GM23338 (cell line): ENCODE results near the gene ENOX1. TPM values are rescaled to one million over a fixed set of nuclear protein-coding genes. Genes with fewer than 3 reads are reported as not detected.

Source experiments
- ATAC-seq: fragments of 200-7000 bp; cut with Tn5 transposase; 3 replicates; pipeline ENCODE4 v1.9.1; 2020
- DNase-seq: peaks from one replicate; pipeline ENCODE4 v3.0.0-alpha.2; 2015; ENCODE audit warnings: low spot score
- H2AFZ ChIP-seq: fragments of 200-600 bp; sonication (generic); 2 replicates; pipeline ENCODE4 v1.8.0; 2016; ENCODE audit warnings: antibody characterized with exemption, mild to moderate bottlenecking, moderate library complexity
- H3F3A ChIP-seq: fragments of 200-600 bp; sonication (generic); replicated peaks from 2 replicates; pipeline ENCODE4 v1.8.0; 2017; ENCODE audit warnings: antibody characterized with exemption, mixed run types, low read depth
- H3K27ac ChIP-seq: fragments of 200-600 bp; sonication (generic); 2 replicates; pipeline ENCODE4 v1.6.1; 2016; ENCODE audit warnings: low read depth
- H3K27me3 ChIP-seq: fragments of 200-600 bp; sonication (generic); 2 replicates; pipeline ENCODE4 v1.8.0; 2016; ENCODE audit warnings: mild to moderate bottlenecking, mixed run types, moderate library complexity; ENCODE audit not compliant: insufficient read depth
- H3K36me3 ChIP-seq: fragments of 200-600 bp; sonication (generic); 2 replicates; pipeline ENCODE4 v1.8.0; 2016; ENCODE audit warnings: mild to moderate bottlenecking; ENCODE audit not compliant: insufficient read depth
- H3K4me1 ChIP-seq: fragments of 200-600 bp; sonication (generic); 2 replicates; pipeline ENCODE4 v1.8.0; 2016; ENCODE audit warnings: mild to moderate bottlenecking, moderate library complexity; ENCODE audit not compliant: insufficient read depth
- H3K4me2 ChIP-seq: fragments of 200-600 bp; sonication (generic); 2 replicates; pipeline ENCODE4 v1.7.1; 2017; ENCODE audit warnings: mixed run types
- H3K4me3 ChIP-seq: fragments of 200-600 bp; sonication (generic); 2 replicates; pipeline ENCODE4 v1.6.1; 2016; ENCODE audit warnings: mixed run types
- H3K79me2 ChIP-seq: fragments of 200-600 bp; sonication (generic); replicated peaks from 2 replicates; pipeline ENCODE4 v1.8.0; 2017; ENCODE audit warnings: mild to moderate bottlenecking; ENCODE audit not compliant: insufficient read depth
- H3K9me2 ChIP-seq: fragments of 200-600 bp; sonication (generic); 2 replicates; pipeline ENCODE4 v1.8.0; 2017; ENCODE audit not compliant: insufficient read depth
- H4K20me1 ChIP-seq: fragments of 200-600 bp; sonication (generic); replicated peaks from 2 replicates; pipeline ENCODE4 v1.8.0; 2017; ENCODE audit warnings: mild to moderate bottlenecking; ENCODE audit not compliant: insufficient read depth
- H3K27ac Mint-ChIP-seq: 2 replicates; pipeline ENCODE4 v1.8.0; 2020; ENCODE audit warnings: inconsistent platforms, mild to moderate bottlenecking, moderate library complexity, mixed read lengths
- H3K27me3 Mint-ChIP-seq: 3 replicates; pipeline ENCODE4 v1.8.0; 2022; ENCODE audit warnings: low read depth, mild to moderate bottlenecking, moderate library complexity, mixed read lengths, inconsistent platforms; ENCODE audit not compliant: insufficient read depth, poor library complexity
- H3K36me3 Mint-ChIP-seq: 3 replicates; pipeline ENCODE4 v1.8.0; 2021; ENCODE audit warnings: low read depth, mild to moderate bottlenecking, inconsistent platforms, moderate library complexity, mixed read lengths
- H3K4me1 Mint-ChIP-seq: 3 replicates; pipeline ENCODE4 v1.8.0; 2020; ENCODE audit warnings: mild to moderate bottlenecking, inconsistent platforms, mixed read lengths
- H3K4me3 Mint-ChIP-seq: 3 replicates; pipeline ENCODE4 v1.8.0; 2021; ENCODE audit warnings: moderate library complexity, mild to moderate bottlenecking, inconsistent platforms, mixed read lengths
- H3K9me3 Mint-ChIP-seq: 3 replicates; pipeline ENCODE4 v1.8.0; 2020; ENCODE audit warnings: moderate library complexity, mild to moderate bottlenecking, inconsistent platforms, mixed read lengths
- CREB1 ChIP-seq: fragments of 250-450 bp; sonication (Bioruptor Pico); IDR thresholded peaks from 2 replicates; pipeline ENCODE4 v1.5.0; 2020; ENCODE audit warnings: low read depth, mild to moderate bottlenecking, moderate library complexity
- EZH2 ChIP-seq: fragments of 200-600 bp; sonication (generic); IDR thresholded peaks from one replicate; pipeline ENCODE4 v1.8.0; 2017; ENCODE audit warnings: antibody characterized with exemption, mild to moderate bottlenecking, low read depth; ENCODE audit not compliant: unreplicated experiment
- EZH2phosphoT487 ChIP-seq: fragments of 200-600 bp; sonication (generic); IDR thresholded peaks from one replicate; pipeline ENCODE4 v1.8.1; 2018; ENCODE audit warnings: antibody characterized with exemption; ENCODE audit not compliant: unreplicated experiment
- JUNB ChIP-seq: IDR thresholded peaks from one replicate; pipeline ENCODE4 v1.6.1; 2016; ENCODE audit warnings: antibody characterized with exemption; ENCODE audit not compliant: unreplicated experiment
- NANOG ChIP-seq: IDR thresholded peaks from 2 replicates; pipeline ENCODE4 v1.6.1; 2016; ENCODE audit warnings: antibody characterized with exemption, borderline replicate concordance
- POLR2AphosphoS5 ChIP-seq: IDR thresholded peaks from 2 replicates; pipeline ENCODE4 v1.6.1; 2016; ENCODE audit warnings: antibody characterized with exemption, low read depth
- STAT1 ChIP-seq: IDR thresholded peaks from one replicate; pipeline ENCODE4 v1.6.1; 2016; ENCODE audit warnings: antibody characterized with exemption; ENCODE audit not compliant: unreplicated experiment
- ZNF114 ChIP-seq: fragments of 250-450 bp; sonication (Bioruptor Pico); IDR thresholded peaks from 2 replicates; pipeline ENCODE4 v1.5.0; 2020; ENCODE audit warnings: mild to moderate bottlenecking, moderate library complexity
- ZNF331 ChIP-seq: fragments of 250-450 bp; sonication (Bioruptor Pico); IDR thresholded peaks from 2 replicates; pipeline ENCODE4 v1.5.0; 2020; ENCODE audit warnings: low read depth, mild to moderate bottlenecking, moderate library complexity
- polyA plus RNA-seq: library from polyadenylated mRNA; unstranded; fragments of >200 nt; fragmentation: Nextera tagmentation; extraction: Ambion mirVana; gene quantifications from 2 replicates; pipeline ENCODE4 v1.2.1, GENCODE V29; 2016
- total RNA-seq: library from RNA; depleted of rRNA; stranded (reverse); fragments of >200 nt; shearing (Covaris generic); gene quantifications from 2 replicates; pipeline ENCODE4 v1.2.3, GENCODE V29; 2014
- TF ChIP-seq, protein P1 (sequence below), 2 experiments: fragments of 200-600 bp in 1 of 2; sonication (generic) in 1 of 2; conservative IDR thresholded peaks; 2 replicates each; pipeline versions ENCODE4 v1.5.1 to v1.6.1; 2016 to 2017; ENCODE audit warnings: antibody characterized with exemption in 2 of 2, low read depth in 2 of 2, mild to moderate bottlenecking in 2 of 2, moderate library complexity in 1 of 2
- TF ChIP-seq, protein P2 (sequence below): IDR thresholded peaks from one replicate; pipeline ENCODE4 v1.6.1; 2018; ENCODE audit warnings: antibody characterized with exemption; ENCODE audit not compliant: unreplicated experiment
- TF ChIP-seq, protein P3 (sequence below): IDR thresholded peaks from 2 replicates; pipeline ENCODE4 v1.6.1; 2016; ENCODE audit warnings: antibody characterized with exemption
- TF ChIP-seq, protein P4 (sequence below): fragments of 250-450 bp; sonication (Bioruptor Pico); IDR thresholded peaks from 2 replicates; pipeline ENCODE4 v1.5.0; 2020; ENCODE audit warnings: mild to moderate bottlenecking, moderate library complexity

ENOX1 gene
- total and polyA plus RNA-seq, 2 experiments from 2014 or later: 0.66 to 0.81 TPM

DNA sequence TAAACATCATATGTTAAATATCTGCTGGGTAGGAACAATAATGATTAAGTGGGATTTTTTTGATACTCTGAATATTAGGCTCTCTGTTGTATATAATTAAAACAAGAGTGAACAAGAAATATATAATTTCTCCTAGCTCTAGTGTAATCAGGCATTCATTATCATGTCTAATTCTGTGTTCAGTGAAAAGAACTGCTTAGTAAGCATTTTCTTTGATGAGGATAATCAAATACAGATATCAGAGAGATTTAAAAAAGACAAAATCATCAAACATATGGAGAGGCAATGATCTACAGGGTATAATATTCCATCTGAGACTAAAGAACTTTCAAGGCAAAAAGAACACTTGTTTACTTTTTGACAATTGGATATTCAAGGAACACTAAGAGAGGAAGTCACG lies 522.3 kb downstream of the ENOX1 start:
- H3K36me3 ChIP-seq: no peaks in the 10 kb centered on the region
- DNase-seq (no peak), ATAC-seq (no peak)
- no peak overlapping the region for H3K27ac ChIP-seq
- H3F3A ChIP-seq: no peaks in the 10 kb centered on the region
- H3K4me3 Mint-ChIP-seq: no peak overlapping the region
- TF ChIP-seq POLR2AphosphoS5: no peak
- TF ChIP-seq, protein P1, sequence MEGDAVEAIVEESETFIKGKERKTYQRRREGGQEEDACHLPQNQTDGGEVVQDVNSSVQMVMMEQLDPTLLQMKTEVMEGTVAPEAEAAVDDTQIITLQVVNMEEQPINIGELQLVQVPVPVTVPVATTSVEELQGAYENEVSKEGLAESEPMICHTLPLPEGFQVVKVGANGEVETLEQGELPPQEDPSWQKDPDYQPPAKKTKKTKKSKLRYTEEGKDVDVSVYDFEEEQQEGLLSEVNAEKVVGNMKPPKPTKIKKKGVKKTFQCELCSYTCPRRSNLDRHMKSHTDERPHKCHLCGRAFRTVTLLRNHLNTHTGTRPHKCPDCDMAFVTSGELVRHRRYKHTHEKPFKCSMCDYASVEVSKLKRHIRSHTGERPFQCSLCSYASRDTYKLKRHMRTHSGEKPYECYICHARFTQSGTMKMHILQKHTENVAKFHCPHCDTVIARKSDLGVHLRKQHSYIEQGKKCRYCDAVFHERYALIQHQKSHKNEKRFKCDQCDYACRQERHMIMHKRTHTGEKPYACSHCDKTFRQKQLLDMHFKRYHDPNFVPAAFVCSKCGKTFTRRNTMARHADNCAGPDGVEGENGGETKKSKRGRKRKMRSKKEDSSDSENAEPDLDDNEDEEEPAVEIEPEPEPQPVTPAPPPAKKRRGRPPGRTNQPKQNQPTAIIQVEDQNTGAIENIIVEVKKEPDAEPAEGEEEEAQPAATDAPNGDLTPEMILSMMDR (conservative IDR thresholded peaks at IDR 0.05; ENCODE audit: low read depth in 2 of 2): no peak
- no peak for TF ChIP-seq EZH2phosphoT487
- no peak for TF ChIP-seq STAT1
- no peak for TF ChIP-seq JUNB
- TF ChIP-seq ZNF114: no peak
- TF ChIP-seq CREB1: no peak
- TF ChIP-seq, protein P2, sequence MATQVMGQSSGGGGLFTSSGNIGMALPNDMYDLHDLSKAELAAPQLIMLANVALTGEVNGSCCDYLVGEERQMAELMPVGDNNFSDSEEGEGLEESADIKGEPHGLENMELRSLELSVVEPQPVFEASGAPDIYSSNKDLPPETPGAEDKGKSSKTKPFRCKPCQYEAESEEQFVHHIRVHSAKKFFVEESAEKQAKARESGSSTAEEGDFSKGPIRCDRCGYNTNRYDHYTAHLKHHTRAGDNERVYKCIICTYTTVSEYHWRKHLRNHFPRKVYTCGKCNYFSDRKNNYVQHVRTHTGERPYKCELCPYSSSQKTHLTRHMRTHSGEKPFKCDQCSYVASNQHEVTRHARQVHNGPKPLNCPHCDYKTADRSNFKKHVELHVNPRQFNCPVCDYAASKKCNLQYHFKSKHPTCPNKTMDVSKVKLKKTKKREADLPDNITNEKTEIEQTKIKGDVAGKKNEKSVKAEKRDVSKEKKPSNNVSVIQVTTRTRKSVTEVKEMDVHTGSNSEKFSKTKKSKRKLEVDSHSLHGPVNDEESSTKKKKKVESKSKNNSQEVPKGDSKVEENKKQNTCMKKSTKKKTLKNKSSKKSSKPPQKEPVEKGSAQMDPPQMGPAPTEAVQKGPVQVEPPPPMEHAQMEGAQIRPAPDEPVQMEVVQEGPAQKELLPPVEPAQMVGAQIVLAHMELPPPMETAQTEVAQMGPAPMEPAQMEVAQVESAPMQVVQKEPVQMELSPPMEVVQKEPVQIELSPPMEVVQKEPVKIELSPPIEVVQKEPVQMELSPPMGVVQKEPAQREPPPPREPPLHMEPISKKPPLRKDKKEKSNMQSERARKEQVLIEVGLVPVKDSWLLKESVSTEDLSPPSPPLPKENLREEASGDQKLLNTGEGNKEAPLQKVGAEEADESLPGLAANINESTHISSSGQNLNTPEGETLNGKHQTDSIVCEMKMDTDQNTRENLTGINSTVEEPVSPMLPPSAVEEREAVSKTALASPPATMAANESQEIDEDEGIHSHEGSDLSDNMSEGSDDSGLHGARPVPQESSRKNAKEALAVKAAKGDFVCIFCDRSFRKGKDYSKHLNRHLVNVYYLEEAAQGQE: no peak
- no peak for TF ChIP-seq EZH2
- TF ChIP-seq, protein P3, sequence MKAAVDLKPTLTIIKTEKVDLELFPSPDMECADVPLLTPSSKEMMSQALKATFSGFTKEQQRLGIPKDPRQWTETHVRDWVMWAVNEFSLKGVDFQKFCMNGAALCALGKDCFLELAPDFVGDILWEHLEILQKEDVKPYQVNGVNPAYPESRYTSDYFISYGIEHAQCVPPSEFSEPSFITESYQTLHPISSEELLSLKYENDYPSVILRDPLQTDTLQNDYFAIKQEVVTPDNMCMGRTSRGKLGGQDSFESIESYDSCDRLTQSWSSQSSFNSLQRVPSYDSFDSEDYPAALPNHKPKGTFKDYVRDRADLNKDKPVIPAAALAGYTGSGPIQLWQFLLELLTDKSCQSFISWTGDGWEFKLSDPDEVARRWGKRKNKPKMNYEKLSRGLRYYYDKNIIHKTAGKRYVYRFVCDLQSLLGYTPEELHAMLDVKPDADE: no peak
- no peak for TF ChIP-seq ZNF331
- TF ChIP-seq, protein P4, sequence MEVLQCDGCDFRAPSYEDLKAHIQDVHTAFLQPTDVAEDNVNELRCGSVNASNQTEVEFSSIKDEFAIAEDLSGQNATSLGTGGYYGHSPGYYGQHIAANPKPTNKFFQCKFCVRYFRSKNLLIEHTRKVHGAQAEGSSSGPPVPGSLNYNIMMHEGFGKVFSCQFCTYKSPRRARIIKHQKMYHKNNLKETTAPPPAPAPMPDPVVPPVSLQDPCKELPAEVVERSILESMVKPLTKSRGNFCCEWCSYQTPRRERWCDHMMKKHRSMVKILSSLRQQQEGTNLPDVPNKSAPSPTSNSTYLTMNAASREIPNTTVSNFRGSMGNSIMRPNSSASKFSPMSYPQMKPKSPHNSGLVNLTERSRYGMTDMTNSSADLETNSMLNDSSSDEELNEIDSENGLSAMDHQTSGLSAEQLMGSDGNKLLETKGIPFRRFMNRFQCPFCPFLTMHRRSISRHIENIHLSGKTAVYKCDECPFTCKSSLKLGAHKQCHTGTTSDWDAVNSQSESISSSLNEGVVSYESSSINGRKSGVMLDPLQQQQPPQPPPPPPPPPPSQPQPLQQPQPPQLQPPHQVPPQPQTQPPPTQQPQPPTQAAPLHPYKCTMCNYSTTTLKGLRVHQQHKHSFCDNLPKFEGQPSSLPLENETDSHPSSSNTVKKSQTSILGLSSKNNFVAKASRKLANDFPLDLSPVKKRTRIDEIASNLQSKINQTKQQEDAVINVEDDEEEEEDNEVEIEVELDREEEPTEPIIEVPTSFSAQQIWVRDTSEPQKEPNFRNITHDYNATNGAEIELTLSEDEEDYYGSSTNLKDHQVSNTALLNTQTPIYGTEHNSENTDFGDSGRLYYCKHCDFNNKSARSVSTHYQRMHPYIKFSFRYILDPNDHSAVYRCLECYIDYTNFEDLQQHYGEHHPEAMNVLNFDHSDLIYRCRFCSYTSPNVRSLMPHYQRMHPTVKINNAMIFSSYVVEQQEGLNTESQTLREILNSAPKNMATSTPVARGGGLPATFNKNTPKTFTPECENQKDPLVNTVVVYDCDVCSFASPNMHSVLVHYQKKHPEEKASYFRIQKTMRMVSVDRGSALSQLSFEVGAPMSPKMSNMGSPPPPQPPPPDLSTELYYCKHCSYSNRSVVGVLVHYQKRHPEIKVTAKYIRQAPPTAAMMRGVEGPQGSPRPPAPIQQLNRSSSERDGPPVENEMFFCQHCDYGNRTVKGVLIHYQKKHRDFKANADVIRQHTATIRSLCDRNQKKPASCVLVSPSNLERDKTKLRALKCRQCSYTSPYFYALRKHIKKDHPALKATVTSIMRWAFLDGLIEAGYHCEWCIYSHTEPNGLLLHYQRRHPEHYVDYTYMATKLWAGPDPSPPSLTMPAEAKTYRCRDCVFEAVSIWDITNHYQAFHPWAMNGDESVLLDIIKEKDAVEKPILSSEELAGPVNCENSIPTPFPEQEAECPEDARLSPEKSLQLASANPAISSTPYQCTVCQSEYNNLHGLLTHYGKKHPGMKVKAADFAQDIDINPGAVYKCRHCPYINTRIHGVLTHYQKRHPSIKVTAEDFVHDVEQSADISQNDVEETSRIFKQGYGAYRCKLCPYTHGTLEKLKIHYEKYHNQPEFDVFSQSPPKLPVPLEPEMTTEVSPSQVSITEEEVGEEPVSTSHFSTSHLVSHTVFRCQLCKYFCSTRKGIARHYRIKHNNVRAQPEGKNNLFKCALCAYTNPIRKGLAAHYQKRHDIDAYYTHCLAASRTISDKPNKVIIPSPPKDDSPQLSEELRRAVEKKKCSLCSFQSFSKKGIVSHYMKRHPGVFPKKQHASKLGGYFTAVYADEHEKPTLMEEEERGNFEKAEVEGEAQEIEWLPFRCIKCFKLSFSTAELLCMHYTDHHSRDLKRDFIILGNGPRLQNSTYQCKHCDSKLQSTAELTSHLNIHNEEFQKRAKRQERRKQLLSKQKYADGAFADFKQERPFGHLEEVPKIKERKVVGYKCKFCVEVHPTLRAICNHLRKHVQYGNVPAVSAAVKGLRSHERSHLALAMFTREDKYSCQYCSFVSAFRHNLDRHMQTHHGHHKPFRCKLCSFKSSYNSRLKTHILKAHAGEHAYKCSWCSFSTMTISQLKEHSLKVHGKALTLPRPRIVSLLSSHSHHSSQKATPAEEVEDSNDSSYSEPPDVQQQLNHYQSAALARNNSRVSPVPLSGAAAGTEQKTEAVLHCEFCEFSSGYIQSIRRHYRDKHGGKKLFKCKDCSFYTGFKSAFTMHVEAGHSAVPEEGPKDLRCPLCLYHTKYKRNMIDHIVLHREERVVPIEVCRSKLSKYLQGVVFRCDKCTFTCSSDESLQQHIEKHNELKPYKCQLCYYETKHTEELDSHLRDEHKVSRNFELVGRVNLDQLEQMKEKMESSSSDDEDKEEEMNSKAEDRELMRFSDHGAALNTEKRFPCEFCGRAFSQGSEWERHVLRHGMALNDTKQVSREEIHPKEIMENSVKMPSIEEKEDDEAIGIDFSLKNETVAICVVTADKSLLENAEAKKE: no peak
- TF ChIP-seq NANOG: no peak
- no peaks in the 10 kb centered on the region for H3K79me2 ChIP-seq
- H3K27ac Mint-ChIP-seq: no peak overlapping the region
- H3K4me1 ChIP-seq: no peaks in the 10 kb centered on the region
- H3K27me3 Mint-ChIP-seq: no peaks in the 10 kb centered on the region
- H2AFZ ChIP-seq: no peak overlapping the region
- no peaks in the 10 kb centered on the region for H4K20me1 ChIP-seq
- no peaks in the 10 kb centered on the region for H3K27me3 ChIP-seq
- H3K4me3 ChIP-seq: no peak overlapping the region
- H3K9me3 Mint-ChIP-seq: no peaks in the 10 kb centered on the region
- H3K36me3 Mint-ChIP-seq: no peaks in the 10 kb centered on the region
- no peak overlapping the region for H3K4me2 ChIP-seq
- H3K4me1 Mint-ChIP-seq: peaks cover 19% of the 10 kb centered on the region
- peaks cover 3% of the 10 kb centered on the region; the same call in 1 of the 2 replicates for H3K9me2 ChIP-seq
